Hypothalamus (tissue), 51 donors: ENCODE results near the gene OBP2B.
A peak's percentile ranks its signal among the peaks of the same experiment; 100 is the strongest.

Source experiments
- DNase-seq, 51 donors: peaks; one replicate each; lab custom pipeline; 2025; lab: John Stamatoyannopoulos, UW

OBP2B gene

DNA sequence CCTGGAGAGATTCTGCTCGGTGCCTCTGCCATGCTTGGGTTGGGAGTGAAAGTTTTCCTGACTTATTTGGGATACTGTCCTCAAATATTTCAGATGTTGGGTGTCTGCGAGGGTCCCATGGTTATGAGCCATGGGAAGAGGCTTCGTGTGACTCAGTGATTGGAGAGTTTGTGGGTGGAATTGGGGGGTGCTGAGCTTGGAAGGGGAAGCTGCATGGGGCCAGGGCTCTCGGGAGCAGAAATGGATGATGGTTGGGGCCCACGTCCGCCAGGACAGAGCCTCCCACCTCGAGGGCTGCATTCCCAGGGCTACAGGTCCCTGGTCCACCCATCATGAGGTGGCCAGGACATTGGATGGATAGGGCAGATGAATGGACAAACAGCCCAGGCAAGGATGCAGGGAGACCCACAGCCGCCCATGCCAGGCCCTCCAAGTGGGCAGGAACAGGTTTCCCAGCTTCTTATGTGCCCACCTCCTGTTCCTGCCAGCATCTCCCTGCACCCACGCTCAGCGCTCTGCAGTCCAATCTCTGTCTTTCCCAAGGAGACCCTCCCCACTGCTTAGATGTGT is 5.5 kb downstream of the OBP2B start:
- DNase-seq, result no peak

DNA sequence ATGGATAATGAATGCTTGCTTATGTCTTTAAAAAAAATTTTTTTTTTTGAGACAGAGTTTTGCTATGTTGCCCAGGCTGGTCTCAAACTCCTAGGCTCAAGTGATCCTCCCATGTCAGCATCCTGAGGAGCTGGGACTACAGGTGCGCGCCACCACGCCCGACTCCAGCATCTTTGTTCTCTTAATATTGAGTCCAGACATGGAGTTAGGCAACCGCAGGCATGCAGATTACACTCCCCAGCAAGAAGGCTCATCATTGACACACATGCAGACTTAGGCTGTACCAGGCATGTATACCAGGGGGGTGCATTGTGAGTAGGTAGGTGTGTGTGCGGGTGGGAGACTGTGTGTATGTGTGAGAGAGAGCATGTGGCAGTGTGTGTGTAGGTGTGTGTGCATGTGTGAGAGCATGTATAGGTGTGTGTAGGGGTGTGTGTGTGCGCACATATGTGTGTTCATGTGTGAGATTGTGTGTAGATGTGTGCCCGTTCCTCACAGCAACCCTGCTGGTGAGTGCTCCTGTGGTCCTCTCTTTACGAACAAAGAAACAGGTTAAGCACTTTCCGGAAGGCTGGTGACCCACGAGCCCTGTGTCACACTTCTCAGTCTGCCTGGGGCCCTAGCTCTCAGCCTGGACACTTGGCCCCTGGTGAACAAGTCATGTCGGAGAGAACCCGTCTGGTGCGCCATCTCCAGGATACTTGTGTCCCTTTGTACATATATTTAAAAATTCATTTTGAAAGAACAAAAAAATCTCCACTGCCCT is 6.2 kb downstream of the OBP2B start:
- no peak for DNase-seq

DNA sequence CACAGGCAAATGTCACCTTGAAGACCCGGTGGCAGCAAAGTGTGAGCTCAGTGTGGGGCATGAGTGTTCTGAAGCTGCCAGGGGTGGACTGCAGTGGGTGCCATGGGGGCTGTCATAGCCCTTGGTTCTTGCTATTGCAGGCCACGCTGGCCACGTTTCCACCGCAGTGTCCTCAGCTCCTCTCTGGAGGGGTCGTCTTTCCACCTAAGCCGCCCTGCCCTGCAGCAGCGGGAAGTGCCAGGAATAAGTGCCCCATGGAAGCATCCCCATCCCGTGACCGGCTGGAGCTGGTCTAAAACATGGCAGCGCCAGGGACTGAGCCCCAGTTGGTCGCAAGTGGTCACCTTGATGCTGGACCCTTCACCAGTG is 6.9 kb downstream of the OBP2B start:
- no peak for DNase-seq

DNA sequence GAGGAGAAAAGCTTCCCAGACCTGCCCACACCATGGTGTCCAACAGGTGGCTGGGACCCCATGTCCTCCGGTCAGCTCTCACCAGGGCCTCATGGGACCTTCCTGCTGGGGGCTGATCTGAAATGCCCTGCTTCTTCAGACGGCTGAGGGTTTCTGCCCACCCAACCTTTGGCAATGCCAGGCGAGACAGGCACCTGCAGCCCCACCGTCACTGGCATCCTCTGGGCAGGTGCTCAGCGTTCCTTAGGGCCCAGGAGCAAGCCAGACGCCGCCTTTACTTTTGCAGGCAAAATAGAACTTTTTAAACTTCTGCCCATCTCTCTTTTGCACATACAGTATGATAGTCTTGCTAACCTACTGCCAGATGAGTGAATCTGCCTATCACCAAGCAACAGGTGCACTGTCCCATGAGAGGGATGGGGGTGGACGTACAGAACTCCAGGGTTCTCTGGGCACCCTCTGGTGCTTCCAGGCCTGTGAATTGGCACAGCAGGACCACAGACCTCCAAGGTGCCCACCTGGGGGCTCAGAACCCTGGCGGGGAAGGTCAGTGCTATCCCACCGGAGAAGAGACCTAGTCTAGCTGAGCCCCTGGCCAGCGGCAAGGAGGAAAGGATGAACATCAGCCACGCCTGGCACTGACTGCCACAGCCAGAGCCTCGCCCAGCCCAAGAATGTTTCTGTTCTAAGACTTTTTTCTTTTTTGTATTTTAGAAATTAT is 7.5 kb downstream of the OBP2B start:
- no peak for DNase-seq

DNA sequence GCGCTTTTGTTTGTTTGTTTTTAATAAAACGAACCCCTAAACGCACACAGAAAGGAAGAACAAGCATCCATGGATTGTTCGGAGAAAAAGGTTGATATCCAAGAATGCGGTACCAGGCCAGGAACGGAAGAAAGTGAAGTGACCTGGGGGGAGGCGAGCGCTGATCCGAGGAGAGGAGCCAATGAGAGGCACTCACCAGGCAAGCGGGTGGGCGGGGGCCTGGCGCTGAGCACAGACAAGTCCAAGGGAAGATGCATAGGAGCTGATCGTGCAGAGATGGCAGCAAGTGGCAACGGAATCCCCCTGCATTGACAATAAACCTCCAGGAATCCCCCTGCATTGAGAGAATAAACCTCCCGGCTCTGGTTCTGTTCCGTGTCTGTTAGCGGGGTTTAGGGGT is 8.4 kb downstream of the OBP2B start:
- no peak for DNase-seq

DNA sequence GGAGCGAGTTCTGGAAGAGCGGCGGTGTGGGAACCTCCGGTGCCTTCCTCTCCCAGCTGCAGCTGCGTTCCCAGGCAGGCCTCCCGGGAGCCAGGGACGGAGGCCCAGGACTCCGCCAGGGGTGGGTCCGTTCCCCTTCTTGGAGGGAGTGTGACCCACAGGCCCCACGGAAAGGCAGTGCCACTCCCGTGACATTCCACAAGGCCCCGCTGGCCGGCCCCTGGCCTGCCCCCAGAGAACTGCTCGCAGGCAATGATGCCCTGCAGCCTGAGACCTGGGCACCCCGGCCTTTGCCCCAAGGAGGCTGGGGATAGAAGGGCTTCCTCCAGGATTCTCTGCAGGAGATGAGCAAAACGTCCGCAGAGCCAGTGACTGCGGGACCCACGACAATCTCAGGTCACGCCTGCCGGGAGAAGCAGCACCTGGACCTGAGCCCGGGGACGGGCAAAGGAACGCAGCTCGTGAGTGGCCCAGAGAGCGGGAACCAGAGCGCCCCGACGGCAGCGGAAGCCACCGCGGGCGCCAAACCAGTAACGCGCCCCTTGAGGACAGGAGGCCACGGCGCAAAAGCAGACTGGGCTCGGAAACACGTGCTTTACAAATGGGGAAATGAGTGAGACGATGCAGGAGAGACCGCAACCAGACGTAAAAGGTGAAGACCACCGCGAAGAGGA is 9.3 kb downstream of the OBP2B start:
- DNase-seq, result peak in 3 of 51 donors; percentile 4 to 37 (median 23)

DNA sequence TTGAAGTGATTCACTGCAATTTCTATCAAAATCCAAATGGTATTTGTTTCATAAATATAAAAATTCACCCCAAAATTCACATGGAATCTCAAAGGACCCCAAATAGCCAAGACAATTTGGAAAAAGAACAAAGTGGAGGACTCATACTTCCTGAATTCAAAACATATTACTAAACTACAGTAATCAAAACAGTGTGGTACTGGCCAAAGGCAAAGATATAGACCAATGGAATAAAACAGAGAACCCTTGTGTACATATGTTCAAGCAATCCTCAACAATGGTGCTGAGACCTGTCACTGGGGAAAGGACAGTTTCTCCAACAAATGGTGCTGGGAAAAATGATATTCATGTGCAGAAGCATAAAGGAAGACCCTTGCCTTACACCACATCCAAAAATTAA is 14.0 kb downstream of the OBP2B start:
- no peak for DNase-seq

DNA sequence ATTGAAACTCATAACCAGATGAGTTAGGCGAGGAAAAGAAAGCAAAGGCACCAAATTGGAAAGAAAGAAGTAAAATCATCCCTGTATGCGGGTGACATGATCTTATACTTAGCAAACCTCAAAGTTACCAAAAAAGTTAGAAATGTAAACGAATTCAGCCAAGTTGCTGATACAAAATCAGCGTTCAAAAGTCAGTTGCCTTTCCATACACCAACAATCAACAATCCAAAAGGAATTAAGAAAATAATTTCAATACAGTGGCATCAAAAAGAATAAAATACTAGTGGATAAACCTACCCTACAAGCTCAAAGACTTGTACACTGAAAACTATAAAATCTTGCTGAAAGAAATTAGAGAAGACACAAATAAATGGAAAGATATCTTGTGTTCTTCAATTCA is 14.5 kb downstream of the OBP2B start:
- no peak for DNase-seq

DNA sequence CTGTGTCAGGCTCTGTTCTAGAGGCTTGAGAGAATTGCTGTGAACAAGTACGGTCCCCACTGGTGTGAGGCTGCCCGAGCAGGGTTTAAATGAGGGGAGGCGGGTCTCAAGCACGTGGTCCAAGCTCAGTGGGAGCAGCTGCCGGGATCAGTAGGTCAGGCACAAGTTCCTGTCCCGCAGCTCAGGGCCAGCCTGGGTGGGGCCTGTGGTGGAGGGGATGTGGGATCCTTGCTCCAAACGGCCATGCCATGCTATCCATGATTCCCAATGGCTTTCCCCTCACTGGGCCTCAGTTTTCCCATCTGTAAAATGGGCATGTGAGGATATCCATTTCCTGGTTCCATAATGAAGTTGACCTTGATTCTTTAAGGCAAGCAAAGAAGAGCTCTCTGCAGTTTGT is 17.1 kb downstream of the OBP2B start:
- no peak for DNase-seq

DNA sequence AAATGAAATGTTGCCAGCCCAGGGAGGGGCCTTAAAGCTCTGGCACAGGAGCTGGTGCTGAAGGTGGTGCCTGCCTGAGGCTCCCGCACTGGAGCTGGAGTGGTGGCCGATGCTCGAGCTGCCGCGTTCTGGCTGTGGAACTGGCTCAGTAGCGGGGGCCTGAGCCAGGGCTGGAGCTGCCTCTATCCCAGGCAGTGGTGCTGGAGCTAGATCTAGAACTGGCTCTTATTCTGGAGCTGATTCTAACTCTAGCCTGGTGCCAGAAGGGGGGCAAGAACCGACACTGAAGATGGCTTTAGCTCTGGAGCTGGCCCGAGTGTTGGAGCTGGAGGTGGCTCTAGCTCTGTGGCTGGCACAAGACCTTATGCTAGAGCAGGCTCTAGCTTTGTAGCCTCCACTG is 19.2 kb downstream of the OBP2B start:
- no peak for DNase-seq

DNA sequence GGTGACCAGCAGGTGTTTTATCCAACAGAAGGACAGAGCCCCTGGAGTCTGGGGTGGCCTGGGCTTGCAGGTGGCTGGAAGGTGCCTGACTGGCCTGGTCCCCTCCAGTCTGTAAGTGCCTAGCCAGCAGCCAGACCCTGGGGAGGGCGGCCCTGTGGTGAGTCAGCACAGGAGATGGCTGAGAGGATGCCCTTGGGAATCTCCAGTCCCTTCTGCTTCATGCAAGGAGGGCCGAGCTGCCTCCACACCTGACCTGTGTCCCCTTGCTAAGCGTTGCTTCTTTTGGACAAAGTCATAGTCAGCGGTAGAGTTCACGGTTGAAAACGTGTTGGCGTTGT is 20.2 kb downstream of the OBP2B start:
- no peak for DNase-seq

DNA sequence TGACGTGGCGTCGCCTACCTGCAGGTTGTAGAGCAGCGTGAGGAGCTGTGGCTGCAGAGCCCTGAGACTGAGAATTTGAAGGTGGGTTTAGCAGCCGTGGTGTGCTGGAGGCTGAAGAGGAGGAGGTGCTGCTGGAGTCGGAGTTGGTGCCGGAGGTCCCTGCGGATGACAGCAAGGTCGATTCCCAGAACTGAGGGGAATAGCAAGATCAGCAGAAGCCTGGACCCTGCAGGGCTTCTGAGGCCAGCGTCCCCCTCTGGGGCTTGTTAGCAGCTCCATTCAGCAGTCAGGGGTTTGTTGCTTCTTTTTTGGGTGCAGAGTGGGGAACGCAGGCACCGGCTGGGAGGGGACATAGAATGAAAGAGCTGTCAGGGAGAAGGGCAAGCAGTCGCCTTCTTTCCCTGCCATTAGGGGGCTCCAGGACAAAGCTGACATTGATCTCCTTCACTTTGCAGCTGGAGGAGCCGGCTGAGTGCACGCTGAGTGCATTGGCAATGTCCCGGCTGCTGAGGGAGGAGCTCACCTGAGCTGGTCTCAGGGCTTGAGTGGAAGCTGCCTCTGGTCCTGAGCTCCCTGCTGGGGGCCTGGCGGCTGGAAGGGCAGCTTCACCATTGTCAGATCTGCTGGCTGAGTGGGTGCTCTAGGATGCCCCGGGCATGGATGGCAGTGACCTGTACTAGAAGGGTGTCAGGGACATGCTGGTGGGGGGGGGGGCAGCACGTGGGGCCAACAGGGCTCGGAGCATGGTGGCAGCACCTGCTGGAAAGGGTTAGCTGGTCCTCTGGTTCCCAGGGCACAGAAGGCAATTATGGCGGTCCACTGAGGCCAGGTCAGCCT is 20.8 kb downstream of the OBP2B start:
- DNase-seq, result peak in 5 of 51 donors; percentile 5 to 17 (median 13)

DNA sequence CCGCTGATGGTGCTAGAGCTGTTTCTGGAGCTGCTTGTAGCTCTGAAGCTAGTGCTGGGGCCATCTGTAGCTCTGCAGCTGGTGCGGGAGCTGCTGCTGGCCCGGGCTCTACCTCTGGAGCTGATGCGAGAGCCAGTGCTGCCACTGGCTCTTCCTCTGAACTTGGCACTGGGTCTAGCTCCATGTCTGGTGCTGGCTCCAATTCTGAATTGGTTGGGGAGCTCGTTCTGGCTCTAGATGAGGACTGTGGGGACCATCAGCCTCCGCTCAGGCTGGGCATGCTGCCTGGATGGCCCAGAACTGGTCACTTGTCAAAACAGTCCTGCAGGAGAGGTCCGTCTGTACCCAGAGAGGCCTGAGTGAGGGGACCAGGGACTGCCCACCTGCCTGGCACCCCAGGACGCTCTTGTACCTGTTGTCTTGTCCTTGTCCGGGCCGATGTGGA is 21.5 kb downstream of the OBP2B start:
- no peak for DNase-seq

DNA sequence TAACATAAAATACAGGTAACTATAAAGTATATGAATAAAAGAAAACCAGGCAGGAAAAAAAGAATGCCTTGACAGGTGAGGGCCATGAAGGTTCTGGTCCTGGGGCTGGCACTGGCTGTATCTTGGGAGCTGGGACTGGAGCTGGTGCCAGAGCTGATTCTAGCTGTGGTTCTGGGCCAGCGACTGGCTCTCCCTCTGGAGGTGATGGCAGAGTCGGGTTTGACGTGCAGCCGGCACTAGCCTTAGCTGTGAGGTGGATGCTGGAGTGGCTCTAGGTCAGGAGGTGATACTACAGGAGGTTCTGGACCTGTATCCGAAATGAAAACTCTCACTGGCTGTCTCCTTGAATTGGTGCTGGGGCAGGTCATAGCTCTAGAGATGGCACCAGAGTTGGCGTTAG is 22.3 kb downstream of the OBP2B start:
- DNase-seq, result no peak

DNA sequence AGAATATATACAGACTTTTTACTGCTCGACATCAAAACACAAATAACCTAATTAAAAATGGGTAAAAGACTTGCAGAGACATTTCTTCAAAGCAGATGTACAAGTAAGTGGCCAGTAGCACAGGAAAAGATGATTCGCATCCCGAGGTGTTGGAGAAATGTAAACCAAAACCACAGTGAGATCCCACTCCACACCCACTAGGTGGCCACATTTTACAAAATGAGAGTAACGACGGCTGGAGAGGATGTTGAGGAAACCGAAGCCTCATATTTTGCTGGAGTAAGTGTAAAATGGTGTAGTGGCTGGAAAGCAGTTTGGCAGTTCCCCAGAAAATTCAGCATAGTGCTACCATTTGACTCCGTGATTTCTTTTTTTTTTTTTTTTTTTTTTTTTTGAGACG is 24.1 kb downstream of the OBP2B start:
- DNase-seq, result peak in 13 of 51 donors; percentile 12 to 54 (median 28)

DNA sequence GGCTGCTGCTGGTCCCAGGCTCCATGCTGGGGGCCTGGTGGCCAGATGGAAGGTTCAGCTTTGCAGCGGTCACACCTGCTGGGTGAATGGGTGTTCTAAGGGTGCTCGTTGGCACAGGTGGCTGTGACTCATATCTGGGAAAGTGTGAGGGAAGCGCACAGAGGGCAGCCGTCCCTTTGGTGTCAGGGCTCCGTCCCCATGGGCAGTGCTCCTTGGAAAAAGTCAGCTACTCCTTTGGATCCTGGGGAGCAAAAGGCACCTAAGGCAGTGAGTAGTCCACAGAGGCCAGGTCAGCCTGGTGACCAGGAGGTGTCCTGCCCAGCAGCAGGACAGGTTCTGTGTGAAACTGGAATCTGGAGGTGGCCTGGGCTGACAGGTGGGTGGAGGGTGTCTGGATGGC is 26.9 kb downstream of the OBP2B start:
- no peak for DNase-seq

DNA sequence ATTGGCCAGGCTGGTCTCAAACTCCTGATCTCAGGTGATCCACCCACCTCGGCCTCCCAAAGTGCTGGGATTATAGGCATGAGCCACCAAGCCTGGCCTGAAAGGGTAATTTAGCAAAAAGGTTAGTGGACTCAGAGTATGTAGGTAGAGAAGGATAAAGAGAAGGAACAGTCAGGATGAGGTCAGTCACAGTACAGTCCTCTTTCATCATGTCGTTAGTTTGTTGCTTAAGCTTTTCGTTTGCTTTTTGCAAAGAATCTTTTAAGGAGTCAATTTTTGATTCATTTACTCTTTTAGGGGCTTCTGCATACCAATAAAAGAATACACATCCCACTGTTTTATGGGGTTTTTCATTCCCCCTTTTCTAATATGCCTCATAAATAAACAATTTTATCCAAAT is 27.5 kb downstream of the OBP2B start:
- no peak for DNase-seq

DNA sequence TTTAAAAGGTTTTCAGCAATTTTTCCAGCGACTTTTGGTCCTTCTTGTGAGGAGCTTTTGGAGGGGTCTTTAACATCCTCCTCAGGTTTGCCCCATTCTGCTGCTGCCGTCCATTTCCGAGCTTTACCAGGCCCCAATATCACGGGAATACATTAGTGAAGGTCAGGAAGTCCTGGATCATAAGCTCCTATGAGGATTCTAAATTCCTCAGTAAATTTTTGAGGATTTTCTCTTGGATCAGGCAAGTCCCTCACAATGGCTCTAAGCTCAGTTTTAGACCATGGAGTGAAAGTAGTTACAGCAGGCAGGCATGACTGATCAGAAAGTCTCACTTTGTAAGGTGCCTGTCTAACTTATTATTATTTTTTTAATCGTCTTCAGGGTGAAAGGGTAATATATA is 28.1 kb downstream of the OBP2B start:
- DNase-seq, result no peak

DNA sequence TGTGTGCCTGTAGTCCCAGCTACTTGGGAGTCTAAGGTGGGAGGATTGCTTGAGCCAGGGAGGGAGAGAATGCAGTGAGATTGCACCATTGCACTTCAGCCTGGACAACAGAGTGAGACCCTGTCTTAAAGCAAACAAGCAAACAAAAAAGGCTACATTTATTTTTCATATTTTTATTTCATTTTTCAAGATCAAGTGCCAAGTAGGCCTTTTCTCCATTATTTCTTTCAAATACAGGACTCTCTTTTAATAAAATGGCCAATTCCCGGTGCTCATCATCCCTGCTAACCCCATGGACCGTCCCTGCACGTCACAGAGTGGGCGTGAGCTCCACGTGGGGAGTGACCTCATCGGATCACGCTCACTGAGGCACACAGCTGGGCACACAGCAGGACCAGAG is 36.0 kb downstream of the OBP2B start:
- DNase-seq, result no peak

DNA sequence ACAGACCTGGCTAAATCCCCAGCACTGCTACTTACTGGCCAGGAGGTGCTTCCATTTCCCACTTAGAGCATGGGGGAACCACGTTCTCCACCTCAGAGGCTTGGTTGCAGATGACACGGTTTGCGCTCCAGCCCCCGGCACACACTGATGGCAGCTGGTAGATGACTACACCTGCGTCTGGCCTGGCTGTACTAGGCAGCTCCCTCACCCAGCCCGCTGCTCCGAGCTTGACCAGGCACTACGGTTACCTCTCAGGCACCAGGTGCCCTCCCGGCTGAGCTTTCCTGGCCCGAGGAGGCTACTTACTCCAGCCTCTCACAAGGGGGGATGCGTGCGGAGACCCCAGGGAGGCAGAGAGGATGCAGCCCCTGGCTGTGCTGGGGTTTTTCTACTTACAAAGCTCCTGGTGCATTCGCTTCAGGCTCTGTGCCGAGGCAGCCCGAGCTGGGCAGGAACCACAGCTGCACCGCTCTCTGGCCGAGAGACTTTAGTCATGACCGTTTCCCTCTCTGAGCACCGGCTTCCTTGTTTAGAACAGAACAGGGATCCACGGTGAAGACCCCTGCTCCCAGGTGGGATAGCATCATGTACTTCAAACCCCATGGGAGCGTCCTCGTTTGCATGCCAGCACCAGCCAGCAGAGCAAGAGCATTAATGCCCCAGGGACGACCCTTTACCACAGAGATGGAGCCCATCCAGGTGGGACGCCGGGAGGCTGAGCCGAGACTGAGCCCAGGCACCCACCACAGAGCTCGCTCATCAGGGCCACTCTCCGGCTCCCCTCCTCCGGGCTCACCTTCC is 37.7 kb downstream of the OBP2B start:
- DNase-seq, result no peak
